ENCODE results near the gene PLSCR1. TPM values are rescaled to one million over a fixed set of nuclear protein-coding genes. Genes with fewer than 3 reads are reported as not detected.

The PLSCR1 gene
- total and polyA plus RNA-seq, 2 of the 4 experiments (the other 2 are of a cell fraction), result 5.6 to 13.2 TPM

GRCh38 chr3:146546366-146546965 lies 2.1 kb upstream of the PLSCR1 start:
- no peaks in the 10 kb centered on the region; the same call in 1 of the 2 replicates for H3K36me3 ChIP-seq (ENCODE audit: control insufficient read depth, insufficient read depth, low read length)
- ATAC-seq (ENCODE audit: low read depth) (no peak), DNase-seq (no peak)
- no peak overlapping the region for H2AK5ac ChIP-seq (ENCODE audit: low read depth, low read length)
- no peak overlapping the region for H2BK15ac ChIP-seq (ENCODE audit: low read depth, low read length)
- H4K5ac ChIP-seq (ENCODE audit: low read depth, low read length), result no peak overlapping the region
- no peak overlapping the region for H3K23ac ChIP-seq (ENCODE audit: low read depth, low read length)
- no peak overlapping the region for H2BK120ac ChIP-seq (ENCODE audit: low read depth, low read length)
- no peak overlapping the region for H3K4ac ChIP-seq (ENCODE audit: low read depth, low read length)
- H4K20me1 ChIP-seq (ENCODE audit: insufficient read depth, low read length), result no peaks in the 10 kb centered on the region
- no peak overlapping the region for H2BK5ac ChIP-seq (ENCODE audit: low read depth, low read length, poor library complexity, severe bottlenecking)
- H3K9me3 ChIP-seq (ENCODE audit: control insufficient read depth, insufficient read depth, low read length), result no peaks in the 10 kb centered on the region
- no peaks in the 10 kb centered on the region for H3K27me3 ChIP-seq (ENCODE audit: control insufficient read depth, insufficient read depth, low read length)
- no peak overlapping the region for H2AK9ac ChIP-seq (replicated peaks; ENCODE audit: low read depth, low read length, poor library complexity)
- dilution Hi-C loops (cut with HindIII; ENCODE audit: low sequenced_read_pairs, unreplicated experiment), result no loop called here
- POLR2A ChIA-PET (ENCODE audit: unreplicated experiment), result no interaction called here
- H4K91ac ChIP-seq (ENCODE audit: insufficient read depth, low read depth, low read length), result no peak overlapping the region
- TF ChIP-seq BHLHE40 (IDR thresholded peaks at IDR 0.05; ENCODE audit: low read depth, low read length) (no peak), MXI1 (IDR thresholded peaks at IDR 0.05; ENCODE audit: borderline replicate concordance, low read depth, low read length) (no peak), FOS (IDR thresholded peaks at IDR 0.05; ENCODE audit: low read depth, low read length) (no peak), RCOR1 (IDR thresholded peaks at IDR 0.05; ENCODE audit: insufficient replicate concordance, low read length) (no peak)
- H3K79me1 ChIP-seq (ENCODE audit: low read depth in 1 of 2, low read length in 2 of 2), result peaks cover 9 to 25% of the 10 kb centered on the region in 2 experiments
- H3K56ac ChIP-seq (ENCODE audit: extremely low read depth, insufficient read depth, low read length), result no peak overlapping the region
- no peak overlapping the region for H4K8ac ChIP-seq (ENCODE audit: low read depth in 2 of 2, low read length in 2 of 2)
- H3K18ac ChIP-seq (ENCODE audit: low read depth, low read length), result no peak overlapping the region
- no peak overlapping the region for H3K14ac ChIP-seq (replicated peaks; ENCODE audit: low read depth, low read length)
- H2AFZ ChIP-seq (replicated peaks; ENCODE audit: low read length, poor library complexity), result no peak overlapping the region
- no peak overlapping the region for H3K27ac ChIP-seq (ENCODE audit: insufficient read depth, low read length)
- no CpG with 5 or more reads among the region's 1 CpG for WGBS, 2 experiments (ENCODE audit: extremely low coverage in 2 of 2, insufficient read length in 1 of 2)
- H3K9me1 ChIP-seq (ENCODE audit: insufficient read depth, low read length), result peaks cover 5% of the 10 kb centered on the region
- H3K4me3 ChIP-seq (ENCODE audit: insufficient read depth, low read depth, low read length), result no peak overlapping the region
- BruUV-seq (replicated peaks), result no TSS peak
- CTCF ChIA-PET, result no interaction called here
- intact Hi-C loops (cut with micrococcal nuclease), result no loop called here
- H3K4me2 ChIP-seq (ENCODE audit: low read depth, low read length), result no peak overlapping the region
- peaks cover 7% of the 10 kb centered on the region; the same call in 1 of the 2 replicates for H3K4me1 ChIP-seq (ENCODE audit: control insufficient read depth, insufficient read depth, low read length)
- no peak overlapping the region for H3K9ac ChIP-seq (ENCODE audit: low read depth, low read length)
- H2BK20ac ChIP-seq (ENCODE audit: low read depth, low read length), result no peak overlapping the region
- in situ Hi-C loops (cut with MboI; ENCODE audit: low sequenced_read_pairs), result no loop called here

Data from IMR-90 (cell line).